WI38 (cell line): ENCODE measurements around the gene ZNF654.

ENCODE experiments used
- H3K4me3 ChIP-seq: 2 replicates; pipeline ENCODE4 v1.5.1; 2011; ENCODE audit warnings: low read depth, mild to moderate bottlenecking, control low read depth, low read length
- CTCF ChIP-seq: IDR thresholded peaks from 2 replicates; pipeline ENCODE4 v1.5.1; 2012; ENCODE audit warnings: low read depth, mild to moderate bottlenecking, control low read depth, low read length

The ZNF654 gene

GRCh38 chr3:88192631-88193030 is 133.6 kb downstream of the ZNF654 start:
- no peak for TF ChIP-seq CTCF

More at GRCh38 chr3:88192631-88193030, 133.6 kb downstream of the ZNF654 start:
- H3K4me3 ChIP-seq, result no peak overlapping the region
